ENCODE results near the gene TMEM132C. TPM values are rescaled to one million over a fixed set of nuclear protein-coding genes. Genes with fewer than 3 reads are reported as not detected.
"Not testable (repeated sequence)": the region's sequence is repeated elsewhere in the genome, so short reads cannot be mapped to it uniquely, and the experiment has no call there.

Gene TMEM132C
- total RNA-seq, 2 experiments from 2014 or later: not detected

DNA sequence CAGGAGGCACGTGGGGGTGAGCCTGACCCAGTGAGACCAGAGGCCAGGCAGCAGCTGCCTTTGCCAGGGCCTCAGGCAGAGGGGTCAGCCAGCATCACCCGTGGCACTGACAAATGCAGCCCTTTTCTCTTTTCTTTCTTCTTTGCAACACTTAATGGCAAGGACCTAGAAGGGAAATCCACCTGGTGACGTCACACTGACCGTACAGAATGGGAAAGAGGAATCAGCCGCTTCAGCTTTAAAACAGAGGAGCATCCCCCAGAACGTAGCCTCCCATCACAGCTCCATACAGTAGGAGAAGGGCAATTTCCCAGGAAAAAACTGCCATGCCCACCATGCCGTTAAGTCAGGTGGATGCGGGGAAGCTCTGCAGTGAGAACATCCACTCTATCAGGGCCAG is 328.6 kb downstream of the TMEM132C start:
- ChIA-PET CTCF (ENCODE audit: unreplicated experiment) (no interaction called here), POLR2A (interaction anchor here (0.7 kb wide), 1 partner anchor 317 kb away, joined by 4 read pairs; no protein-coding TSS in a partner anchor)
- Histone ChIP-seq H3K9me3 (ENCODE audit: low read length) (no peaks in the 10 kb centered on the region), H3K4me1 (ENCODE audit: insufficient read depth, low read length, poor library complexity, severe bottlenecking) (no peaks in the 10 kb centered on the region), H3K36me3 (ENCODE audit: insufficient read depth, low read length) (no peaks in the 10 kb centered on the region), H3K27ac (ENCODE audit: low read depth, low read length, poor library complexity, severe bottlenecking) (no peak overlapping the region), H3K4me2 (ENCODE audit: low read length) (no peak overlapping the region), H4K20me1 (ENCODE audit: insufficient read depth, low read length) (no peaks in the 10 kb centered on the region), H2AFZ (ENCODE audit: low read length) (no peak overlapping the region), H3K4me3 (ENCODE audit: low read depth, low read length, poor library complexity, severe bottlenecking) (no peak overlapping the region), H3K9me2 (ENCODE audit: insufficient read depth, low read length) (no peaks in the 10 kb centered on the region), H3K79me2 (ENCODE audit: insufficient read depth, low read depth, low read length) (no peaks in the 10 kb centered on the region)
- no peak for TF ChIP-seq EZH2phosphoT487 (IDR thresholded peaks at IDR 0.05; ENCODE audit: borderline replicate concordance, low read depth, low read length)
- TF ChIP-seq CTCF (conservative IDR thresholded peaks at IDR 0.05; ENCODE audit: low read length): no peak
- DNase-seq (ENCODE audit: low spot score): no peak
- BruUV-seq (replicated peaks): no TSS peak
- intact Hi-C loops (cut with micrococcal nuclease; ENCODE audit: unreplicated experiment): no loop called here

- no peaks in the 10 kb centered on the region for H3K79me2 ChIP-seq (ENCODE audit: insufficient read depth, low read depth, low read length)
- intact Hi-C loops (cut with micrococcal nuclease; ENCODE audit: unreplicated experiment): no loop called here
- BruUV-seq (replicated peaks): no TSS peak
- H4K20me1 ChIP-seq (ENCODE audit: insufficient read depth, low read length): no peaks in the 10 kb centered on the region
- no peaks in the 10 kb centered on the region for H3K9me3 ChIP-seq (ENCODE audit: low read length)
- no peak overlapping the region for H3K4me3 ChIP-seq (ENCODE audit: low read depth, low read length, poor library complexity, severe bottlenecking)
- DNase-seq (ENCODE audit: low spot score): no peak
- no peak overlapping the region for H3K4me2 ChIP-seq (ENCODE audit: low read length)
- no peaks in the 10 kb centered on the region for H3K36me3 ChIP-seq (ENCODE audit: insufficient read depth, low read length)
- no peaks in the 10 kb centered on the region for H3K4me1 ChIP-seq (ENCODE audit: insufficient read depth, low read length, poor library complexity, severe bottlenecking)
- no peak overlapping the region for H3K27ac ChIP-seq (ENCODE audit: low read depth, low read length, poor library complexity, severe bottlenecking)
- no peak overlapping the region for H2AFZ ChIP-seq (ENCODE audit: low read length)
- no peaks in the 10 kb centered on the region for H3K9me2 ChIP-seq (ENCODE audit: insufficient read depth, low read length)
- ChIA-PET CTCF (ENCODE audit: unreplicated experiment) (no interaction called here), POLR2A (no interaction called here)
- TF ChIP-seq CTCF (conservative IDR thresholded peaks at IDR 0.05; ENCODE audit: low read length): no peak
- no peak for TF ChIP-seq EZH2phosphoT487 (IDR thresholded peaks at IDR 0.05; ENCODE audit: borderline replicate concordance, low read depth, low read length)
These were observed 333.9 kb downstream of the TMEM132C start for GRCh38 chr12:128600886-128601285.

DNA sequence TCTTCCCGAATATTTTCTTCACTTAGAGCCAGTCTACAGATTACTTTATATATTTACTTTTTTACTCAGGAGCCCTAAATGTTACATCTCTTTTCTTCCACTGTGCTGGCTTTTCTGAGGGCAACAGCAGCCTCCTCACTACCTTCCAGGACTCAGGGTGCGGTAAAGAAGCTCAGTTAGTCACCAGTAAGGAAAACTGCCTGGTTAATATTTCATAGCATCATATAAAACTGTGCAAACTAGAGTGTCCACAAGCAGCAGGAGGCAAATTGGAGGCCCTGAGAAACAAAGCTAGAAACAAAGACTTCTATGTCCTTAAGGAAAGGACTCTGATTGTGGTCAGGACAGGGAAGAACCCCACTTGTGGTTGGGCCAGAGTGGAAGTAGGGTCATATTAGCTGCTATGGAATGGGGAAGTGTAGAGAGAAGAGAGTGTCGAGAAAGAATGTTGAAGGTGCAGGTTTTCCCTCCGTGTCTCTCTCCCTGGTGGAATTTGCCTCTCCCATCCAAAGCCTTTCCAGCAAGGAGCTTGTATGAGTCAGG is 336.7 kb downstream of the TMEM132C start:
- no peaks in the 10 kb centered on the region for H3K9me2 ChIP-seq (ENCODE audit: insufficient read depth, low read length)
- no peaks in the 10 kb centered on the region for H4K20me1 ChIP-seq (ENCODE audit: insufficient read depth, low read length)
- no peak for TF ChIP-seq CTCF (conservative IDR thresholded peaks at IDR 0.05; ENCODE audit: low read length)
- no peak for TF ChIP-seq EZH2phosphoT487 (IDR thresholded peaks at IDR 0.05; ENCODE audit: borderline replicate concordance, low read depth, low read length)
- no peaks in the 10 kb centered on the region for H3K4me1 ChIP-seq (ENCODE audit: insufficient read depth, low read length, poor library complexity, severe bottlenecking)
- no peaks in the 10 kb centered on the region for H3K36me3 ChIP-seq (ENCODE audit: insufficient read depth, low read length)
- ChIA-PET CTCF (ENCODE audit: unreplicated experiment) (no interaction called here), POLR2A (no interaction called here)
- intact Hi-C loops (cut with micrococcal nuclease; ENCODE audit: unreplicated experiment): no loop called here
- no TSS peak for BruUV-seq (replicated peaks)
- no peaks in the 10 kb centered on the region for H3K9me3 ChIP-seq (ENCODE audit: low read length)
- H3K27ac ChIP-seq (ENCODE audit: low read depth, low read length, poor library complexity, severe bottlenecking): no peak overlapping the region
- no peak overlapping the region for H3K4me3 ChIP-seq (ENCODE audit: low read depth, low read length, poor library complexity, severe bottlenecking)
- no peak for DNase-seq (ENCODE audit: low spot score)
- no peaks in the 10 kb centered on the region for H3K79me2 ChIP-seq (ENCODE audit: insufficient read depth, low read depth, low read length)
- H3K4me2 ChIP-seq (ENCODE audit: low read length): no peak overlapping the region
- no peak overlapping the region for H2AFZ ChIP-seq (ENCODE audit: low read length)

DNA sequence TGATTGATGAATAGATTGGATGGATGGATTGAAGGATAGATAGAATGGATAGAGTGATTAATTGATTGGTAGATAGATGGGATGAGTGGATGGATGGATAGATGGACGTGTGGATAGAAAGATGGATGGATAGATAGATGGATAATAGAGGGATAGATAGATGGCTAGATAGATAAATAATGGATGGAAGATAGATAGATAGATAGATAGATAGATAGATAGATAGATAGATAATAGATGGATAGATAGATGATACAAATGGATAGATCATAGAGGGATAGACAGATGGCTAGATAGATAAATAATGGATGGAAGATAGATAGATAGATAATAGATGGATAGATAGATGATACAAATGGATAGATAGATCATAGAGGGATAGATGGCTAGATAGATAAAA is 337.2 kb downstream of the TMEM132C start:
- H3K4me3 ChIP-seq (ENCODE audit: low read depth, low read length, poor library complexity, severe bottlenecking); H3K4me1 ChIP-seq (ENCODE audit: insufficient read depth, low read length, poor library complexity, severe bottlenecking); intact Hi-C loops (cut with micrococcal nuclease; ENCODE audit: unreplicated experiment); DNase-seq (ENCODE audit: low spot score); H4K20me1 ChIP-seq (ENCODE audit: insufficient read depth, low read length); H3K36me3 ChIP-seq (ENCODE audit: insufficient read depth, low read length); H2AFZ ChIP-seq (ENCODE audit: low read length); H3K4me2 ChIP-seq (ENCODE audit: low read length); H3K79me2 ChIP-seq (ENCODE audit: insufficient read depth, low read depth, low read length); BruUV-seq (replicated peaks); H3K27ac ChIP-seq (ENCODE audit: low read depth, low read length, poor library complexity, severe bottlenecking); H3K9me2 ChIP-seq (ENCODE audit: insufficient read depth, low read length); CTCF ChIA-PET (ENCODE audit: unreplicated experiment); H3K9me3 ChIP-seq (ENCODE audit: low read length); POLR2A ChIA-PET: not testable (repeated sequence)

Data from OCI-LY7 (cell line).